Lower lobe of right lung (tissue), 2 donors: ENCODE measurements around the gene LILRB3. TPM values are rescaled to one million over a fixed set of nuclear protein-coding genes. Genes with fewer than 3 reads are reported as not detected.
"Not testable (repeated sequence)": the region's sequence is repeated elsewhere in the genome, so short reads cannot be mapped to it uniquely, and the experiment has no call there.

Experiments used
- ATAC-seq, 2 donors: fragments of 200-7000 bp; cut with Tn5 transposase; one replicate each; pipeline ENCODE4 v1.9.1; 2020 to 2022; ENCODE audit warnings: mild to moderate bottlenecking in 2 of 2, moderate library complexity in 2 of 2
- DNase-seq: peaks from one replicate; pipeline ENCODE4 v3.0.0-alpha.2; 2020
- H3K27ac ChIP-seq: fragments of 200-600 bp; one replicate; pipeline ENCODE4 v1.8.0; 2022
- H3K27me3 ChIP-seq: fragments of 200-600 bp; one replicate; pipeline ENCODE4 v1.8.0; 2022; ENCODE audit warnings: low read depth
- H3K36me3 ChIP-seq: fragments of 200-600 bp; one replicate; pipeline ENCODE4 v1.8.0; 2022; ENCODE audit warnings: mild to moderate bottlenecking
- H3K4me1 ChIP-seq: fragments of 200-600 bp; one replicate; pipeline ENCODE4 v1.8.0; 2022
- H3K4me3 ChIP-seq: fragments of 200-600 bp; one replicate; pipeline ENCODE4 v1.8.0; 2022; ENCODE audit warnings: mild to moderate bottlenecking
- H3K9me3 ChIP-seq: fragments of 200-600 bp; one replicate; pipeline ENCODE4 v1.8.0; 2022
- CTCF ChIP-seq: fragments of 200-600 bp; IDR thresholded peaks from one replicate; pipeline ENCODE4 v1.8.0; 2022; ENCODE audit warnings: antibody characterized with exemption, mild to moderate bottlenecking
- intact Hi-C: fragments of 100-400 bp; cut with DNase I; formaldehyde crosslinking; loops from one replicate; pipeline ENCODE4 v1.11.0; 2022
- total RNA-seq: library from RNA; stranded (reverse); fragmentation: NEBNext Ultra II Directional; extraction: Animal tissue kit (Norgen Biotek cat#: 25700); gene quantifications from one replicate; pipeline ENCODE4 v1.2.1, GENCODE V29; 2021
- donor health status: DM: no; HTN: yes; CAD: no; lungs with severe emphysema.

LILRB3 gene
- total RNA-seq, 1 donor from 2014 or later: 85.6 TPM

GRCh38 chr19:54172471-54173358 lies 50.1 kb downstream of the LILRB3 start, which contains the start of gene TMC4:
Gene TMC4, minus strand, starts transcription at chr19:54173160. Its CDS starts 43 bp downstream, at chr19:54173117.
- peak; percentile 94 to 96 for ATAC-seq
- Histone ChIP-seq H3K4me1 (peaks cover 5% of the 10 kb centered on the region), H3K27ac (peak within 1 kb of the TSS; percentile 50), H3K4me3 (peak within 1 kb of the TSS; percentile 47), H3K9me3 (no peaks in the 10 kb centered on the region), H3K27me3 (no peaks in the 10 kb centered on the region), H3K36me3 (peaks cover 9% of the 10 kb centered on the region)
- intact Hi-C loops: no loop called here
- peak; percentile 85 for DNase-seq
- peak; percentile 49 for TF ChIP-seq CTCF

- H3K27ac ChIP-seq, H3K36me3 ChIP-seq, H3K4me1 ChIP-seq, H3K27me3 ChIP-seq, DNase-seq, ATAC-seq, H3K4me3 ChIP-seq, intact Hi-C loops, H3K9me3 ChIP-seq: not testable (repeated sequence)
These were observed 50.9 kb downstream of the LILRB3 start for GRCh38 chr19:54171736-54172431.

- Histone ChIP-seq H3K9me3 (no peaks in the 10 kb centered on the region), H3K27me3 (peaks cover 4% of the 10 kb centered on the region), H3K27ac (no peak overlapping the region), H3K4me3 (no peak overlapping the region), H3K4me1 (peaks cover 12% of the 10 kb centered on the region), H3K36me3 (no peaks in the 10 kb centered on the region)
- DNase-seq (no peak), ATAC-seq (no peak)
- intact Hi-C loops: loop anchor here (5.0 kb wide), 1 partner anchor 63 kb away; no protein-coding TSS in a partner anchor
- TF ChIP-seq CTCF: no peak
These were observed 53.6 kb downstream of the LILRB3 start for GRCh38 chr19:54169149-54169740.

GRCh38 chr19:54168174-54168917 lies 54.5 kb downstream of the LILRB3 start:
- Histone ChIP-seq H3K27ac (no peak overlapping the region), H3K4me3 (no peak overlapping the region), H3K27me3 (peaks cover 4% of the 10 kb centered on the region), H3K36me3 (no peaks in the 10 kb centered on the region), H3K9me3 (no peaks in the 10 kb centered on the region), H3K4me1 (peaks cover 16% of the 10 kb centered on the region)
- intact Hi-C loops: loop anchor here (5.0 kb wide), 1 partner anchor 64 kb away; no protein-coding TSS in a partner anchor
- DNase-seq (peak; percentile 94), ATAC-seq (peak; percentile 82 to 87)
- TF ChIP-seq CTCF: peak; percentile 94

Other genes with a start within 250 kb of the LILRB3 start
- gene CACNG6, start 231.4 kb downstream of the LILRB3 start, total RNA-seq: 2.2 TPM
- gene VSTM1, start 159.1 kb downstream of the LILRB3 start, total RNA-seq: 1.7 TPM
- gene TARM1, start 141.6 kb downstream of the LILRB3 start, total RNA-seq: not detected
- 77.8 TPM for gene OSCAR, start 122.2 kb downstream of the LILRB3 start, total RNA-seq
- gene NDUFA3, start 120.2 kb downstream of the LILRB3 start, total RNA-seq: 119 TPM
- 22.1 TPM for gene TFPT, start 107.3 kb downstream of the LILRB3 start, total RNA-seq
- gene PRPF31, start 107.3 kb downstream of the LILRB3 start, total RNA-seq: 43.5 TPM
- 44.6 TPM for gene CNOT3, start 85.2 kb downstream of the LILRB3 start, total RNA-seq
- 8.0 TPM for gene LENG1, start 63.3 kb downstream of the LILRB3 start, total RNA-seq
- gene TMC4, start 49.8 kb downstream of the LILRB3 start, total RNA-seq: 57.6 TPM
- gene MBOAT7, start 33.4 kb downstream of the LILRB3 start, total RNA-seq: 65.5 TPM
- 33.8 TPM for gene TSEN34, start 31.7 kb downstream of the LILRB3 start, total RNA-seq
- 1,086 TPM for gene RPS9, start 22.1 kb downstream of the LILRB3 start, total RNA-seq
- gene LILRA6, start 19.8 kb upstream of the LILRB3 start, total RNA-seq: 36.9 TPM
- gene LILRB5, start 34.3 kb upstream of the LILRB3 start, total RNA-seq: 16.0 TPM
- 26.1 TPM for gene LILRB2, start 58.1 kb upstream of the LILRB3 start, total RNA-seq
- gene LILRA5, start 90.2 kb upstream of the LILRB3 start, total RNA-seq: 21.9 TPM
- gene LILRA4, start 116.2 kb upstream of the LILRB3 start, total RNA-seq: 6.6 TPM
- 176 TPM for gene LAIR1, start 141.9 kb upstream of the LILRB3 start, total RNA-seq
- gene TTYH1, start 192.5 kb upstream of the LILRB3 start, total RNA-seq: not detected
- 183 TPM for gene LENG8, start 226.2 kb upstream of the LILRB3 start, total RNA-seq
- gene LENG9, start 240.8 kb upstream of the LILRB3 start, total RNA-seq: 7.3 TPM